ENCODE results near the gene ZNF598. TPM values are rescaled to one million over a fixed set of nuclear protein-coding genes. Genes with fewer than 3 reads are reported as not detected.

Gene ZNF598
- total RNA-seq, result 10 to 100 TPM; 16.0 to 25.2 (median 22.2) TPM

- peaks cover 9 to 24% of the 10 kb centered on the region in 2 donors for H3K4me1 ChIP-seq
- peak within 1 kb of the TSS; percentile 87 to 96 (median 87) for H3K4me3 ChIP-seq
- intact Hi-C loops (cut with DNase I; ENCODE audit: low total_unique reads), result loop anchor here (5.0 kb wide), 1 partner anchor 1803 kb away; no protein-coding TSS in a partner anchor
- TF ChIP-seq, protein P1, sequence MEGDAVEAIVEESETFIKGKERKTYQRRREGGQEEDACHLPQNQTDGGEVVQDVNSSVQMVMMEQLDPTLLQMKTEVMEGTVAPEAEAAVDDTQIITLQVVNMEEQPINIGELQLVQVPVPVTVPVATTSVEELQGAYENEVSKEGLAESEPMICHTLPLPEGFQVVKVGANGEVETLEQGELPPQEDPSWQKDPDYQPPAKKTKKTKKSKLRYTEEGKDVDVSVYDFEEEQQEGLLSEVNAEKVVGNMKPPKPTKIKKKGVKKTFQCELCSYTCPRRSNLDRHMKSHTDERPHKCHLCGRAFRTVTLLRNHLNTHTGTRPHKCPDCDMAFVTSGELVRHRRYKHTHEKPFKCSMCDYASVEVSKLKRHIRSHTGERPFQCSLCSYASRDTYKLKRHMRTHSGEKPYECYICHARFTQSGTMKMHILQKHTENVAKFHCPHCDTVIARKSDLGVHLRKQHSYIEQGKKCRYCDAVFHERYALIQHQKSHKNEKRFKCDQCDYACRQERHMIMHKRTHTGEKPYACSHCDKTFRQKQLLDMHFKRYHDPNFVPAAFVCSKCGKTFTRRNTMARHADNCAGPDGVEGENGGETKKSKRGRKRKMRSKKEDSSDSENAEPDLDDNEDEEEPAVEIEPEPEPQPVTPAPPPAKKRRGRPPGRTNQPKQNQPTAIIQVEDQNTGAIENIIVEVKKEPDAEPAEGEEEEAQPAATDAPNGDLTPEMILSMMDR (IDR thresholded peaks at IDR 0.05), result peak in 1 of 3 donors; percentile 6
- TF ChIP-seq POLR2AphosphoS5 (IDR thresholded peaks at IDR 0.05), result peak; percentile 85 to 94 (median 89)
- peak; percentile 77 for TF ChIP-seq POLR2A (IDR thresholded peaks at IDR 0.05)
- H3K27ac ChIP-seq, result peak within 1 kb of the TSS; percentile 92 to 97
- DNase-seq (ENCODE audit: low spot score in 2 of 2), result peak; percentile 56 to 74
- H3K36me3 ChIP-seq, result no peaks in the 10 kb centered on the region
- no peaks in the 10 kb centered on the region for H3K9me3 ChIP-seq
- H3K27me3 ChIP-seq, result no peaks in the 10 kb centered on the region
Observed at GRCh38 chr16:2009791-2010510, at the start of gene ZNF598. TSS of gene ZNF598 (minus strand) at chr16:2009821.

- H3K27me3 ChIP-seq, result no peaks in the 10 kb centered on the region
- H3K27ac ChIP-seq, result no peak overlapping the region
- TF ChIP-seq POLR2A (IDR thresholded peaks at IDR 0.05) (no peak), POLR2AphosphoS5 (IDR thresholded peaks at IDR 0.05) (no peak)
- TF ChIP-seq, protein P1 (IDR thresholded peaks at IDR 0.05), result no peak
- intact Hi-C loops (cut with DNase I; ENCODE audit: low total_unique reads), result no loop called here
- no peaks in the 10 kb centered on the region for H3K9me3 ChIP-seq
- H3K36me3 ChIP-seq, result no peaks in the 10 kb centered on the region
- no peaks in the 10 kb centered on the region for H3K4me1 ChIP-seq
- DNase-seq (ENCODE audit: low spot score in 2 of 2), result no peak
- no peak overlapping the region for H3K4me3 ChIP-seq
Observed at GRCh38 chr16:2058872-2059271, 49.3 kb upstream of the ZNF598 start.

GRCh38 chr16:2058420-2058819 lies 48.8 kb upstream of the ZNF598 start:
- Histone ChIP-seq H3K4me3 (no peak overlapping the region), H3K36me3 (no peaks in the 10 kb centered on the region), H3K27ac (no peak overlapping the region), H3K27me3 (no peaks in the 10 kb centered on the region), H3K4me1 (no peaks in the 10 kb centered on the region), H3K9me3 (no peaks in the 10 kb centered on the region)
- intact Hi-C loops (cut with DNase I; ENCODE audit: low total_unique reads), result no loop called here
- TF ChIP-seq POLR2A (IDR thresholded peaks at IDR 0.05) (no peak), POLR2AphosphoS5 (IDR thresholded peaks at IDR 0.05) (no peak)
- TF ChIP-seq, protein P1 (IDR thresholded peaks at IDR 0.05), result no peak
- DNase-seq (ENCODE audit: low spot score in 2 of 2), result no peak

GRCh38 chr16:2057438-2057837 lies 47.8 kb upstream of the ZNF598 start:
- DNase-seq (ENCODE audit: low spot score in 2 of 2), result no peak
- TF ChIP-seq, protein P1 (IDR thresholded peaks at IDR 0.05), result no peak
- TF ChIP-seq POLR2A (IDR thresholded peaks at IDR 0.05), result no peak
- no peak for TF ChIP-seq POLR2AphosphoS5 (IDR thresholded peaks at IDR 0.05)
- Histone ChIP-seq H3K27me3 (no peaks in the 10 kb centered on the region), H3K4me1 (no peaks in the 10 kb centered on the region), H3K36me3 (no peaks in the 10 kb centered on the region), H3K9me3 (no peaks in the 10 kb centered on the region), H3K4me3 (no peak overlapping the region), H3K27ac (no peak overlapping the region)
- intact Hi-C loops (cut with DNase I; ENCODE audit: low total_unique reads), result no loop called here

DNA sequence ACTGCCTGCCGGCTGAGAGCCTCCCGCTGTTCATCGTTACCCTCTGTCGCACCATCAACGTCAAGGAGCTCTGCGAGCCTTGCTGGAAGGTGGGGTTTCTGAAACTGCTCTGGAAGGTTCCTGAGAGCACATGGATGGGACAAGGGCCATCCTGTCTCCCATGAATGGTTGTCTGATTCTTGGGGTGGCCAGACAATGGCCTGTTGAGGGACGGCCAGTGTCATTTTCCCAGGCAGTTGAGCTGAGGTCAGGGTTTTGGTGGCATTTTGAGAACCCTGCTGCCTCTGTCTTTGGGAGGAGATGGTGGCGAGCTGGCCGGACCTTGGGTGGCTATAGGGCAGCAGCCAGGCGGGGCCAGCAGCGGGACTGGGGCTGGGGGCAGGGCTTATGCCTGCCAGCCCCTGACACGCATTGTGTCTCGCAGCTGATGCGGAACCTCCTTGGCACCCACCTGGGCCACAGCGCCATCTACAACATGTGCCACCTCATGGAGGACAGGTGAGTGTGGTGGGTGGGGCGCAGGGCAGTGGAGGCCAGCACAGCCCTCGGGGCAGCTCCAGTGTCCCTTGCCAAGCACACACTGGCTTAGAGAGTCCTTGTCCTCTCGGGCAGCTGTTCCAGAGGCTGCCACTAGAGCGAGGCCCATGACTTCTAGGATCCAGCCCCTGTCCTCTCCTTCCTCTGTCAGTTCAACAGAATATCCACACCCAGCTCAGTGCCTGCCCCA lies 47.2 kb upstream of the ZNF598 start:
- H3K27ac ChIP-seq, result no peak overlapping the region

More for the DNA sequence above, 47.2 kb upstream of the ZNF598 start:
- TF ChIP-seq POLR2AphosphoS5 (IDR thresholded peaks at IDR 0.05), result no peak
- TF ChIP-seq, protein P1 (IDR thresholded peaks at IDR 0.05), result peak in 1 of 3 donors; percentile 16
- no peak for TF ChIP-seq POLR2A (IDR thresholded peaks at IDR 0.05)
- intact Hi-C loops (cut with DNase I; ENCODE audit: low total_unique reads), result no loop called here
- Histone ChIP-seq H3K27me3 (no peaks in the 10 kb centered on the region), H3K4me3 (no peak overlapping the region), H3K4me1 (no peaks in the 10 kb centered on the region), H3K36me3 (no peaks in the 10 kb centered on the region), H3K9me3 (no peaks in the 10 kb centered on the region)
- DNase-seq (ENCODE audit: low spot score in 2 of 2), result no peak

All from breast epithelium (tissue), 4 donors.